GM12878 (cell line): Measurements from ENCODE around the gene MTRFR. TPM values are rescaled to one million over a fixed set of nuclear protein-coding genes. Genes with fewer than 3 reads are reported as not detected.

ENCODE experiments used
- ATAC-seq: fragments of 200-7000 bp; cut with Tn5 transposase; 3 replicates; pipeline ENCODE4 v1.9.1; 2020; ENCODE audit warnings: mild to moderate bottlenecking, moderate library complexity
- BruUV-seq: library from RNA; stranded (reverse); fragments of 400-500 nt; replicated peaks from 2 replicates; lab custom pipeline; 2021; lab: Mats Ljungman, UMichigan
- CTCF ChIA-PET: fragments of 300-600 bp; sonication (Branson Sonifier 250); formaldehyde crosslinking; extraction: SDS; loops from one replicate; lab custom pipeline; 2021; ENCODE audit warnings: inconsistent platforms; lab: Yijun Ruan, JAX
- POLR2A ChIA-PET: fragments of 350-600 bp; formaldehyde crosslinking; extraction: SDS; loops from one replicate; lab custom pipeline; 2021; ENCODE audit warnings: inconsistent platforms; lab: Charles Lee
- RAD21 ChIA-PET: fragments of 300-600 bp; sonication (Branson Sonifier 250); formaldehyde crosslinking; loops from one replicate; lab custom pipeline; 2023; ENCODE audit warnings: antibody characterized with exemption; ENCODE audit not compliant: unreplicated experiment; lab: Charles Lee
- SMC1A ChIA-PET: fragments of 300-600 bp; sonication (Branson Sonifier 250); formaldehyde crosslinking; loops from one replicate; lab custom pipeline; 2023; ENCODE audit not compliant: unreplicated experiment, uncharacterized antibody; lab: Charles Lee
- DNase-seq: peaks from one replicate; pipeline ENCODE4 v3.0.0-alpha.2; 2011; ENCODE audit warnings: low read depth, low spot score
- FAIRE-seq: peaks from 3 replicates; lab custom pipeline; 2011; peaks lifted over from hg19 to GRCh38; lab: Jason Lieb, UNC
- H2AFZ ChIP-seq: 2 replicates; pipeline ENCODE4 v1.6.0; 2011; ENCODE audit warnings: low read depth, low read length, control low read depth; ENCODE audit not compliant: control insufficient read depth
- H3K27ac ChIP-seq: 2 replicates; pipeline ENCODE4 v1.5.1; 2011; ENCODE audit warnings: control low read depth; ENCODE audit not compliant: control insufficient read depth, insufficient read depth
- H3K27me3 ChIP-seq, 2 experiments: replicated peaks in 1 of 2; 2 replicates each; pipeline versions ENCODE4 v1.6.0 to v1.6.1; 2011; ENCODE audit warnings: low read length in 1 of 2; ENCODE audit not compliant: control insufficient read depth in 2 of 2, insufficient read depth in 2 of 2
- H3K36me3 ChIP-seq, 2 experiments: 2 replicates each; pipeline ENCODE4 v1.5.1; 2011; ENCODE audit warnings: low read length in 1 of 2; ENCODE audit not compliant: control insufficient read depth in 2 of 2, insufficient read depth in 2 of 2
- H3K4me1 ChIP-seq: 2 replicates; pipeline ENCODE4 v1.6.1; 2011; ENCODE audit warnings: mild to moderate bottlenecking, low read length, moderate library complexity, mixed read lengths; ENCODE audit not compliant: control insufficient read depth, insufficient read depth
- H3K4me2 ChIP-seq: 2 replicates; pipeline ENCODE4 v1.6.0; 2011; ENCODE audit warnings: control low read depth; ENCODE audit not compliant: control insufficient read depth, insufficient read depth
- H3K4me3 ChIP-seq: fragments of 200-600 bp; sonication (generic); 2 replicates; pipeline ENCODE4 v1.5.1; 2016
- H3K79me2 ChIP-seq: 2 replicates; pipeline ENCODE4 v1.6.0; 2011; ENCODE audit warnings: low read length; ENCODE audit not compliant: control insufficient read depth, insufficient read depth
- H3K9ac ChIP-seq: 2 replicates; pipeline ENCODE4 v1.8.0; 2011; ENCODE audit warnings: low read length, control low read depth, mixed read lengths; ENCODE audit not compliant: control insufficient read depth, insufficient read depth
- H3K9me3 ChIP-seq: replicated peaks from 3 replicates; pipeline ENCODE4 v1.5.1; 2011; ENCODE audit warnings: mild to moderate bottlenecking, low read length; ENCODE audit not compliant: control insufficient read depth, insufficient read depth
- H4K20me1 ChIP-seq: 2 replicates; pipeline ENCODE4 v1.6.0; 2011; ENCODE audit not compliant: control insufficient read depth, insufficient read depth
- ELK1 ChIP-seq: IDR thresholded peaks from 2 replicates; pipeline ENCODE4 v1.6.1; 2012; ENCODE audit warnings: low read depth, low read length, improper control_type of control experiment
- GABPA ChIP-seq: IDR thresholded peaks from 2 replicates; pipeline ENCODE4 v1.6.1; 2014; ENCODE audit warnings: antibody characterized with exemption, low read depth, mild to moderate bottlenecking, inconsistent platforms
- MAX ChIP-seq: IDR thresholded peaks from 2 replicates; pipeline ENCODE4 v1.6.1; 2012; ENCODE audit warnings: low read depth, low read length, improper control_type of control experiment
- MTA3 ChIP-seq: IDR thresholded peaks from 2 replicates; pipeline ENCODE4 v1.6.1; 2012; ENCODE audit warnings: low read length, inconsistent platforms, borderline replicate concordance
- MYC ChIP-seq: IDR thresholded peaks from 2 replicates; pipeline ENCODE4 v1.6.1; 2011; ENCODE audit warnings: mild to moderate bottlenecking, low read length, moderate library complexity, inconsistent platforms; ENCODE audit not compliant: insufficient read depth, insufficient replicate concordance, insufficient read length, severe bottlenecking
- NFIC ChIP-seq: IDR thresholded peaks from 2 replicates; pipeline ENCODE4 v1.6.1; 2012; ENCODE audit warnings: low read depth, mild to moderate bottlenecking, inconsistent platforms, low read length, moderate library complexity
- POLR2AphosphoS5 ChIP-seq: IDR thresholded peaks from 2 replicates; pipeline ENCODE4 v1.6.1; 2011; ENCODE audit warnings: mild to moderate bottlenecking, low read length, inconsistent platforms
- RAD21 ChIP-seq: IDR thresholded peaks from 2 replicates; pipeline ENCODE4 v1.6.1; 2011; ENCODE audit warnings: mild to moderate bottlenecking, low read depth, low read length, moderate library complexity; ENCODE audit not compliant: insufficient read depth
- RCOR1 ChIP-seq: conservative IDR thresholded peaks from 2 replicates; pipeline ENCODE4 v1.6.1; 2012; ENCODE audit warnings: low read depth, low read length, improper control_type of control experiment
- REST ChIP-seq: IDR thresholded peaks from 2 replicates; pipeline ENCODE4 v1.6.1; 2012; ENCODE audit warnings: mild to moderate bottlenecking, low read depth, low read length
- SMAD1 ChIP-seq: fragments of 450-650 bp; IDR thresholded peaks from 2 replicates; pipeline ENCODE4 v1.6.1; 2018; ENCODE audit warnings: mild to moderate bottlenecking, low read depth; ENCODE audit not compliant: partially characterized antibody
- SREBF1 ChIP-seq: IDR thresholded peaks from 2 replicates; pipeline ENCODE4 v1.6.1; 2012; ENCODE audit warnings: mild to moderate bottlenecking, low read length
- YBX1 ChIP-seq: fragments of 450-650 bp; IDR thresholded peaks from 2 replicates; pipeline ENCODE4 v1.6.1; 2016; ENCODE audit warnings: antibody characterized with exemption
- ZBTB4 ChIP-seq: fragments of 450-650 bp; formaldehyde crosslinking; IDR thresholded peaks from 2 replicates; pipeline ENCODE4 v1.4.0; 2022; ENCODE audit warnings: mild to moderate bottlenecking, moderate library complexity
- ZNF217 ChIP-seq: fragments of 450-650 bp; IDR thresholded peaks from 2 replicates; pipeline ENCODE4 v1.6.1; 2017; ENCODE audit warnings: antibody characterized with exemption, mild to moderate bottlenecking
- WGBS: methylation state at CpG from one replicate; pipeline ENCODE4 v1.1.6; 2016; ENCODE audit warnings: low lambda C conversion rate; ENCODE audit not compliant: insufficient replicate concordance, insufficient coverage; ENCODE audit errors: missing lambda C conversion rate; 5-methylcytosine and 5-hydroxymethylcytosine counted together
- in situ Hi-C: fragments of 300-500 bp; cut with MboI; formaldehyde crosslinking; loops from 9 replicates; pipeline ENCODE4 v1.14.3; 2018; ENCODE audit warnings: mixed read lengths
- intact Hi-C: fragments of 100-400 bp; cut with micrococcal nuclease; formaldehyde crosslinking; loops from one replicate; pipeline ENCODE4 v1.14.2; 2022; ENCODE audit not compliant: unreplicated experiment
- polyA plus RNA-seq, 11 experiments: library from polyadenylated mRNA; depleted of rRNA in 4 of 11; unstranded in 6 of 11; stranded (reverse) in 5 of 11; fragments of >200 nt; fragmentation: Nextera tagmentation in 4 of 11; fragmentation: Illumina TruSeq in 1 of 11; extraction: Ambion mirVana in 4 of 11; extraction: Trizol in 1 of 11; gene quantifications; 1 replicate in 1 of 11; 2 replicates in 10 of 11; pipeline versions ENCODE4 v1.2.1 to v1.2.3, GENCODE V29; 2011 to 2016; ENCODE audit warnings: inconsistent platforms in 2 of 11, missing spikeins in 2 of 11, low read depth in 1 of 11
- total RNA-seq, 4 experiments: library from RNA; depleted of rRNA in 3 of 4; stranded (reverse); fragments of >200 nt in 3 of 4; fragmentation: Illumina TruSeq in 1 of 4; extraction: Trizol in 1 of 4; gene quantifications; 2 replicates each; pipeline versions ENCODE4 v1.2.1 to v1.2.3, GENCODE V29; 2013 to 2021

The MTRFR gene
- total and polyA plus RNA-seq, 10 of the 15 experiments (the other 5 are each of a cell fraction or from before 2014, with no cell fraction given) = 12.2 to 33.4 (median 24.8) TPM

- no peak for TF ChIP-seq ZNF217
Observed at GRCh38 chr12:123223241-123223668, 10.0 kb upstream of the MTRFR start (continued).

GRCh38 chr12:123225443-123225842 lies 7.8 kb upstream of the MTRFR start:
- Histone ChIP-seq H3K36me3 (peaks cover 3 to 20% of the 10 kb centered on the region in 2 experiments), H3K4me2 (no peak overlapping the region), H4K20me1 (no peaks in the 10 kb centered on the region), H3K27me3 (no peaks in the 10 kb centered on the region), H3K4me1 (peaks cover 9% of the 10 kb centered on the region), H2AFZ (no peak overlapping the region), H3K4me3 (no peak overlapping the region), H3K9me3 (no peaks in the 10 kb centered on the region), H3K27ac (no peak overlapping the region), H3K9ac (no peak overlapping the region), H3K79me2 (peaks cover 39% of the 10 kb centered on the region)
- DNase-seq (no peak), FAIRE-seq (no peak), ATAC-seq (no peak)
- BruUV-seq = no TSS peak
- in situ Hi-C loops = loop anchor here (25.0 kb wide), 1 partner anchor 363 kb away; no protein-coding TSS in a partner anchor
- ChIA-PET POLR2A (no interaction called here), RAD21 (interaction anchor here (1.4 kb wide), 1 partner anchor 259 kb away, joined by 5 read pairs; the partner anchor contains the start of gene ABCB9), CTCF (interaction anchor here (0.9 to 8.1 kb wide), 2 partner anchors 12 to 431 kb away, joined by 3 to 71 read pairs; no protein-coding TSS in a partner anchor), SMC1A (interaction anchor here (1.0 to 3.1 kb wide), 4 partner anchors 13 to 41 kb away, joined by 3 to 24 read pairs (median 4); no protein-coding TSS in a partner anchor)
- intact Hi-C loops = no loop called here
- 97% methylated on average over 2 of the region's 2 CpGs for WGBS
- TF ChIP-seq YBX1 = no peak
- no peak for TF ChIP-seq ZBTB4
- no peak for TF ChIP-seq GABPA
- TF ChIP-seq NFIC = no peak
- no peak for TF ChIP-seq SREBF1
- no peak for TF ChIP-seq RAD21
- TF ChIP-seq MTA3 = no peak
- TF ChIP-seq POLR2AphosphoS5 = no peak
- TF ChIP-seq RCOR1 = no peak
- TF ChIP-seq MYC = no peak
- TF ChIP-seq MAX = no peak
- TF ChIP-seq SMAD1 = no peak
- TF ChIP-seq ELK1 = no peak
- no peak for TF ChIP-seq REST
